Hepatocyte (in vitro differentiated cells): ENCODE data around the gene ACVR2A. TPM values are rescaled to one million over a fixed set of nuclear protein-coding genes. Genes with fewer than 3 reads are reported as not detected.

Experiments used
- DNase-seq: peaks from one replicate; pipeline ENCODE4 v3.0.0-alpha.2; 2016; ENCODE audit warnings: low spot score
- H2AFZ ChIP-seq: fragments of 200-600 bp; sonication (generic); 2 replicates; pipeline ENCODE4 v1.6.0; 2016; ENCODE audit warnings: antibody characterized with exemption, mild to moderate bottlenecking
- H3K27ac ChIP-seq: fragments of 200-600 bp; sonication (generic); 2 replicates; pipeline ENCODE4 v1.5.1; 2016; ENCODE audit warnings: mild to moderate bottlenecking
- H3K27me3 ChIP-seq: fragments of 200-600 bp; sonication (generic); 2 replicates; pipeline ENCODE4 v1.6.1; 2016
- H3K36me3 ChIP-seq: fragments of 200-600 bp; sonication (generic); replicated peaks from 2 replicates; pipeline ENCODE4 v1.5.1; 2016; ENCODE audit warnings: low read depth; ENCODE audit not compliant: insufficient read depth
- H3K4me1 ChIP-seq: fragments of 200-600 bp; sonication (generic); 2 replicates; pipeline ENCODE4 v1.5.1; 2016; ENCODE audit warnings: mild to moderate bottlenecking, moderate library complexity; ENCODE audit not compliant: insufficient read depth
- H3K4me2 ChIP-seq: fragments of 200-600 bp; sonication (generic); 2 replicates; pipeline ENCODE4 v1.6.0; 2016
- H3K4me3 ChIP-seq: fragments of 200-600 bp; sonication (generic); 2 replicates; pipeline ENCODE4 v1.5.1; 2016; ENCODE audit warnings: mild to moderate bottlenecking
- H3K79me2 ChIP-seq: fragments of 200-600 bp; sonication (generic); 2 replicates; pipeline ENCODE4 v1.6.0; 2017; ENCODE audit warnings: mild to moderate bottlenecking
- H3K9me2 ChIP-seq: fragments of 200-600 bp; sonication (generic); replicated peaks from 2 replicates; pipeline ENCODE4 v1.6.0; 2017; ENCODE audit warnings: mild to moderate bottlenecking; ENCODE audit not compliant: insufficient read depth
- H3K9me3 ChIP-seq: fragments of 200-600 bp; sonication (generic); 2 replicates; pipeline ENCODE4 v1.5.1; 2016; ENCODE audit warnings: low read depth, mild to moderate bottlenecking
- H4K20me1 ChIP-seq: fragments of 200-600 bp; sonication (generic); 2 replicates; pipeline ENCODE4 v1.6.0; 2016; ENCODE audit warnings: mild to moderate bottlenecking; ENCODE audit not compliant: insufficient read depth, poor library complexity, severe bottlenecking
- CTCF ChIP-seq: fragments of 200-600 bp; sonication (generic); IDR thresholded peaks from 2 replicates; pipeline ENCODE4 v1.5.1; 2016; ENCODE audit warnings: antibody characterized with exemption, mild to moderate bottlenecking; ENCODE audit not compliant: poor library complexity
- EZH2 ChIP-seq: fragments of 200-600 bp; sonication (generic); IDR thresholded peaks from 2 replicates; pipeline ENCODE4 v1.6.1; 2016; ENCODE audit warnings: antibody characterized with exemption, mild to moderate bottlenecking, borderline replicate concordance
- EZH2phosphoT487 ChIP-seq: fragments of 200-600 bp; sonication (generic); IDR thresholded peaks from one replicate; pipeline ENCODE4 v1.6.1; 2018; ENCODE audit warnings: antibody characterized with exemption, mild to moderate bottlenecking, low read depth, moderate library complexity; ENCODE audit not compliant: unreplicated experiment, severe bottlenecking
- WGBS: methylation state at CpG from one replicate; pipeline ENCODE4 v1.1.6; 2016; ENCODE audit warnings: low lambda C conversion rate; ENCODE audit errors: missing lambda C conversion rate; 5-methylcytosine and 5-hydroxymethylcytosine counted together
- polyA plus RNA-seq: library from polyadenylated mRNA; unstranded; fragments of >200 nt; fragmentation: Nextera tagmentation; extraction: Ambion mirVana; gene quantifications from 2 replicates; pipeline ENCODE4 v1.2.1, GENCODE V29; 2016
- total RNA-seq: library from RNA; depleted of rRNA; stranded (reverse); fragments of >200 nt; gene quantifications from 2 replicates; pipeline ENCODE4 v1.2.3, GENCODE V29; 2014

The ACVR2A gene
- 37.3 and 43.0 TPM in 2 replicates for total RNA-seq
- polyA plus RNA-seq: 20.9 and 21.9 TPM in 2 replicates

- TF ChIP-seq CTCF: no peak
- Histone ChIP-seq H3K9me2 (no peaks in the 10 kb centered on the region), H3K4me3 (peak within 1 kb of the TSS; percentile 94), H3K4me1 (peaks cover 19% of the 10 kb centered on the region), H3K4me2 (peak within 1 kb of the TSS; percentile 91), H4K20me1 (peaks cover 29% of the 10 kb centered on the region), H3K27me3 (no peaks in the 10 kb centered on the region), H2AFZ (peak within 1 kb of the TSS; percentile 95), H3K9me3 (no peaks in the 10 kb centered on the region), H3K36me3 (no peaks in the 10 kb centered on the region), H3K79me2 (peaks cover 52% of the 10 kb centered on the region), H3K27ac (peak within 1 kb of the TSS; percentile 100)
- WGBS: under 1% methylated on average over 38 of the region's 51 CpGs
- peak; percentile 58 for DNase-seq
Measured at GRCh38 chr2:147844697-147845410, at the start of gene ACVR2A. Gene ACVR2A, plus strand, starts transcription at chr2:147845029. Its CDS starts 124 bp downstream, at chr2:147845153.

- H4K20me1 ChIP-seq: no peaks in the 10 kb centered on the region
- no peak overlapping the region for H2AFZ ChIP-seq
- WGBS: 59% methylated on average over 2 of the region's 2 CpGs
- H3K4me3 ChIP-seq: no peak overlapping the region
- no peak for DNase-seq
- no peaks in the 10 kb centered on the region for H3K79me2 ChIP-seq
- no peaks in the 10 kb centered on the region for H3K27me3 ChIP-seq
- no peaks in the 10 kb centered on the region for H3K36me3 ChIP-seq
- no peak overlapping the region for H3K27ac ChIP-seq
- H3K9me2 ChIP-seq: no peaks in the 10 kb centered on the region
- TF ChIP-seq CTCF: no peak
- TF ChIP-seq EZH2phosphoT487: no peak
- no peak for TF ChIP-seq EZH2
- no peaks in the 10 kb centered on the region for H3K4me1 ChIP-seq
- H3K4me2 ChIP-seq: no peak overlapping the region
- H3K9me3 ChIP-seq: no peaks in the 10 kb centered on the region
Measured at GRCh38 chr2:147800316-147800715, 44.5 kb upstream of the ACVR2A start.

GRCh38 chr2:147806846-147807245 lies 38.0 kb upstream of the ACVR2A start:
- no peaks in the 10 kb centered on the region for H3K27me3 ChIP-seq
- H3K9me2 ChIP-seq: no peaks in the 10 kb centered on the region
- no peak overlapping the region for H2AFZ ChIP-seq
- no peaks in the 10 kb centered on the region for H4K20me1 ChIP-seq
- no peaks in the 10 kb centered on the region for H3K79me2 ChIP-seq
- no peak overlapping the region for H3K4me2 ChIP-seq
- H3K27ac ChIP-seq: no peak overlapping the region
- DNase-seq: no peak
- H3K4me3 ChIP-seq: no peak overlapping the region
- no peaks in the 10 kb centered on the region for H3K9me3 ChIP-seq
- H3K4me1 ChIP-seq: no peaks in the 10 kb centered on the region
- TF ChIP-seq EZH2 (no peak), EZH2phosphoT487 (no peak), CTCF (no peak)
- H3K36me3 ChIP-seq: no peaks in the 10 kb centered on the region
- WGBS: 57% methylated on average over 1 of the region's 1 CpG
